GM23338 (cell line): ENCODE results near the gene SNX8. TPM values are rescaled to one million over a fixed set of nuclear protein-coding genes. Genes with fewer than 3 reads are reported as not detected.

Experiments
- ATAC-seq: fragments of 200-7000 bp; cut with Tn5 transposase; 3 replicates; pipeline ENCODE4 v1.9.1; 2020
- DNase-seq: peaks from one replicate; pipeline ENCODE4 v3.0.0-alpha.2; 2015; ENCODE audit warnings: low spot score
- H2AFZ ChIP-seq: fragments of 200-600 bp; sonication (generic); 2 replicates; pipeline ENCODE4 v1.8.0; 2016; ENCODE audit warnings: antibody characterized with exemption, mild to moderate bottlenecking, moderate library complexity
- H3F3A ChIP-seq: fragments of 200-600 bp; sonication (generic); replicated peaks from 2 replicates; pipeline ENCODE4 v1.8.0; 2017; ENCODE audit warnings: antibody characterized with exemption, mixed run types, low read depth
- H3K27ac ChIP-seq: fragments of 200-600 bp; sonication (generic); 2 replicates; pipeline ENCODE4 v1.6.1; 2016; ENCODE audit warnings: low read depth
- H3K27me3 ChIP-seq: fragments of 200-600 bp; sonication (generic); 2 replicates; pipeline ENCODE4 v1.8.0; 2016; ENCODE audit warnings: mild to moderate bottlenecking, mixed run types, moderate library complexity; ENCODE audit not compliant: insufficient read depth
- H3K36me3 ChIP-seq: fragments of 200-600 bp; sonication (generic); 2 replicates; pipeline ENCODE4 v1.8.0; 2016; ENCODE audit warnings: mild to moderate bottlenecking; ENCODE audit not compliant: insufficient read depth
- H3K4me1 ChIP-seq: fragments of 200-600 bp; sonication (generic); 2 replicates; pipeline ENCODE4 v1.8.0; 2016; ENCODE audit warnings: mild to moderate bottlenecking, moderate library complexity; ENCODE audit not compliant: insufficient read depth
- H3K4me2 ChIP-seq: fragments of 200-600 bp; sonication (generic); 2 replicates; pipeline ENCODE4 v1.7.1; 2017; ENCODE audit warnings: mixed run types
- H3K4me3 ChIP-seq: fragments of 200-600 bp; sonication (generic); 2 replicates; pipeline ENCODE4 v1.6.1; 2016; ENCODE audit warnings: mixed run types
- H3K79me2 ChIP-seq: fragments of 200-600 bp; sonication (generic); replicated peaks from 2 replicates; pipeline ENCODE4 v1.8.0; 2017; ENCODE audit warnings: mild to moderate bottlenecking; ENCODE audit not compliant: insufficient read depth
- H3K9me2 ChIP-seq: fragments of 200-600 bp; sonication (generic); 2 replicates; pipeline ENCODE4 v1.8.0; 2017; ENCODE audit not compliant: insufficient read depth
- H4K20me1 ChIP-seq: fragments of 200-600 bp; sonication (generic); replicated peaks from 2 replicates; pipeline ENCODE4 v1.8.0; 2017; ENCODE audit warnings: mild to moderate bottlenecking; ENCODE audit not compliant: insufficient read depth
- H3K27ac Mint-ChIP-seq: 2 replicates; pipeline ENCODE4 v1.8.0; 2020; ENCODE audit warnings: inconsistent platforms, mild to moderate bottlenecking, moderate library complexity, mixed read lengths
- H3K27me3 Mint-ChIP-seq: 3 replicates; pipeline ENCODE4 v1.8.0; 2022; ENCODE audit warnings: low read depth, mild to moderate bottlenecking, moderate library complexity, mixed read lengths, inconsistent platforms; ENCODE audit not compliant: insufficient read depth, poor library complexity
- H3K36me3 Mint-ChIP-seq: 3 replicates; pipeline ENCODE4 v1.8.0; 2021; ENCODE audit warnings: low read depth, mild to moderate bottlenecking, inconsistent platforms, moderate library complexity, mixed read lengths
- H3K4me1 Mint-ChIP-seq: 3 replicates; pipeline ENCODE4 v1.8.0; 2020; ENCODE audit warnings: mild to moderate bottlenecking, inconsistent platforms, mixed read lengths
- H3K4me3 Mint-ChIP-seq: 3 replicates; pipeline ENCODE4 v1.8.0; 2021; ENCODE audit warnings: moderate library complexity, mild to moderate bottlenecking, inconsistent platforms, mixed read lengths
- H3K9me3 Mint-ChIP-seq: 3 replicates; pipeline ENCODE4 v1.8.0; 2020; ENCODE audit warnings: moderate library complexity, mild to moderate bottlenecking, inconsistent platforms, mixed read lengths
- CREB1 ChIP-seq: fragments of 250-450 bp; sonication (Bioruptor Pico); IDR thresholded peaks from 2 replicates; pipeline ENCODE4 v1.5.0; 2020; ENCODE audit warnings: low read depth, mild to moderate bottlenecking, moderate library complexity
- EZH2 ChIP-seq: fragments of 200-600 bp; sonication (generic); IDR thresholded peaks from one replicate; pipeline ENCODE4 v1.8.0; 2017; ENCODE audit warnings: antibody characterized with exemption, mild to moderate bottlenecking, low read depth; ENCODE audit not compliant: unreplicated experiment
- EZH2phosphoT487 ChIP-seq: fragments of 200-600 bp; sonication (generic); IDR thresholded peaks from one replicate; pipeline ENCODE4 v1.8.1; 2018; ENCODE audit warnings: antibody characterized with exemption; ENCODE audit not compliant: unreplicated experiment
- JUNB ChIP-seq: IDR thresholded peaks from one replicate; pipeline ENCODE4 v1.6.1; 2016; ENCODE audit warnings: antibody characterized with exemption; ENCODE audit not compliant: unreplicated experiment
- NANOG ChIP-seq: IDR thresholded peaks from 2 replicates; pipeline ENCODE4 v1.6.1; 2016; ENCODE audit warnings: antibody characterized with exemption, borderline replicate concordance
- STAT1 ChIP-seq: IDR thresholded peaks from one replicate; pipeline ENCODE4 v1.6.1; 2016; ENCODE audit warnings: antibody characterized with exemption; ENCODE audit not compliant: unreplicated experiment
- ZNF114 ChIP-seq: fragments of 250-450 bp; sonication (Bioruptor Pico); IDR thresholded peaks from 2 replicates; pipeline ENCODE4 v1.5.0; 2020; ENCODE audit warnings: mild to moderate bottlenecking, moderate library complexity
- ZNF331 ChIP-seq: fragments of 250-450 bp; sonication (Bioruptor Pico); IDR thresholded peaks from 2 replicates; pipeline ENCODE4 v1.5.0; 2020; ENCODE audit warnings: low read depth, mild to moderate bottlenecking, moderate library complexity
- polyA plus RNA-seq: library from polyadenylated mRNA; unstranded; fragments of >200 nt; fragmentation: Nextera tagmentation; extraction: Ambion mirVana; gene quantifications from 2 replicates; pipeline ENCODE4 v1.2.1, GENCODE V29; 2016
- total RNA-seq: library from RNA; depleted of rRNA; stranded (reverse); fragments of >200 nt; shearing (Covaris generic); gene quantifications from 2 replicates; pipeline ENCODE4 v1.2.3, GENCODE V29; 2014
- TF ChIP-seq, protein P1 (sequence below): fragments of 250-450 bp; sonication (Bioruptor Pico); IDR thresholded peaks from 2 replicates; pipeline ENCODE4 v1.5.0; 2020; ENCODE audit warnings: mild to moderate bottlenecking, moderate library complexity
- TF ChIP-seq, protein P2 (sequence below): IDR thresholded peaks from 2 replicates; pipeline ENCODE4 v1.6.1; 2016; ENCODE audit warnings: antibody characterized with exemption
- TF ChIP-seq, protein P3 (sequence below), 2 experiments: fragments of 200-600 bp in 1 of 2; sonication (generic) in 1 of 2; conservative IDR thresholded peaks; 2 replicates each; pipeline versions ENCODE4 v1.5.1 to v1.6.1; 2016 to 2017; ENCODE audit warnings: antibody characterized with exemption in 2 of 2, low read depth in 2 of 2, mild to moderate bottlenecking in 2 of 2, moderate library complexity in 1 of 2

The SNX8 gene
- total and polyA plus RNA-seq, 2 experiments from 2014 or later: 44.3 to 50.9 TPM

DNA sequence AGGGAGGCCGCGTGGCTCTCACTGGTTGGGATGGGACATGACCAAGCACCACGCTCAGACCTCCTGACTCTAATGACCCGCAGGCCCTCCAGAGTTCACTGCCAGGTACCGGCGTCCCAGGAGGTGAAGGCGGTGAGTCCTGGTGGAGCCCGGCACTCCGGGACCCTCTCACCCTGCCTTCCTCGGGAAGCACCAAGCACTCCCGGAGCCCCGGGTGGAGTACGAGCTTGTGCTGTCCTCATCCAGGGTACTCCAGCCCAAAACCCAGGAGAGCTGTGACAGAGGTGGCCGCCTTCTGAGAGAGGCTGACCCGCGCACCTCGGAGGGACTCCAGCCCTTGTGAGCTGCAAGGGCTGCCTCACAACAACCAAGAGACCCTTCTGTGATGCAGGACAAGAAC is 90.9 kb downstream of the SNX8 start:
- H3K27me3 Mint-ChIP-seq: peaks cover 7% of the 10 kb centered on the region
- no peak overlapping the region for H3K27ac Mint-ChIP-seq
- Histone ChIP-seq H3F3A (no peaks in the 10 kb centered on the region), H3K79me2 (peaks cover 55% of the 10 kb centered on the region), H3K9me2 (no peaks in the 10 kb centered on the region), H3K27ac (no peak overlapping the region), H3K4me1 (no peaks in the 10 kb centered on the region), H3K4me2 (no peak overlapping the region), H3K27me3 (no peaks in the 10 kb centered on the region), H3K4me3 (no peak overlapping the region), H3K36me3 (peaks cover 8% of the 10 kb centered on the region; the same call in 1 of the 2 replicates), H4K20me1 (peaks cover 6% of the 10 kb centered on the region), H2AFZ (no peak overlapping the region)
- no peak for DNase-seq
- ATAC-seq: no peak
- H3K36me3 Mint-ChIP-seq: peaks cover 68% of the 10 kb centered on the region
- no peaks in the 10 kb centered on the region for H3K9me3 Mint-ChIP-seq
- no peaks in the 10 kb centered on the region for H3K4me1 Mint-ChIP-seq
- TF ChIP-seq STAT1 (no peak), JUNB (no peak), ZNF114 (CRISPR knock-in tag) (no peak), EZH2phosphoT487 (no peak), EZH2 (no peak), CREB1 (CRISPR knock-in tag) (no peak), NANOG (no peak), ZNF331 (no peak)
- TF ChIP-seq, protein P1, sequence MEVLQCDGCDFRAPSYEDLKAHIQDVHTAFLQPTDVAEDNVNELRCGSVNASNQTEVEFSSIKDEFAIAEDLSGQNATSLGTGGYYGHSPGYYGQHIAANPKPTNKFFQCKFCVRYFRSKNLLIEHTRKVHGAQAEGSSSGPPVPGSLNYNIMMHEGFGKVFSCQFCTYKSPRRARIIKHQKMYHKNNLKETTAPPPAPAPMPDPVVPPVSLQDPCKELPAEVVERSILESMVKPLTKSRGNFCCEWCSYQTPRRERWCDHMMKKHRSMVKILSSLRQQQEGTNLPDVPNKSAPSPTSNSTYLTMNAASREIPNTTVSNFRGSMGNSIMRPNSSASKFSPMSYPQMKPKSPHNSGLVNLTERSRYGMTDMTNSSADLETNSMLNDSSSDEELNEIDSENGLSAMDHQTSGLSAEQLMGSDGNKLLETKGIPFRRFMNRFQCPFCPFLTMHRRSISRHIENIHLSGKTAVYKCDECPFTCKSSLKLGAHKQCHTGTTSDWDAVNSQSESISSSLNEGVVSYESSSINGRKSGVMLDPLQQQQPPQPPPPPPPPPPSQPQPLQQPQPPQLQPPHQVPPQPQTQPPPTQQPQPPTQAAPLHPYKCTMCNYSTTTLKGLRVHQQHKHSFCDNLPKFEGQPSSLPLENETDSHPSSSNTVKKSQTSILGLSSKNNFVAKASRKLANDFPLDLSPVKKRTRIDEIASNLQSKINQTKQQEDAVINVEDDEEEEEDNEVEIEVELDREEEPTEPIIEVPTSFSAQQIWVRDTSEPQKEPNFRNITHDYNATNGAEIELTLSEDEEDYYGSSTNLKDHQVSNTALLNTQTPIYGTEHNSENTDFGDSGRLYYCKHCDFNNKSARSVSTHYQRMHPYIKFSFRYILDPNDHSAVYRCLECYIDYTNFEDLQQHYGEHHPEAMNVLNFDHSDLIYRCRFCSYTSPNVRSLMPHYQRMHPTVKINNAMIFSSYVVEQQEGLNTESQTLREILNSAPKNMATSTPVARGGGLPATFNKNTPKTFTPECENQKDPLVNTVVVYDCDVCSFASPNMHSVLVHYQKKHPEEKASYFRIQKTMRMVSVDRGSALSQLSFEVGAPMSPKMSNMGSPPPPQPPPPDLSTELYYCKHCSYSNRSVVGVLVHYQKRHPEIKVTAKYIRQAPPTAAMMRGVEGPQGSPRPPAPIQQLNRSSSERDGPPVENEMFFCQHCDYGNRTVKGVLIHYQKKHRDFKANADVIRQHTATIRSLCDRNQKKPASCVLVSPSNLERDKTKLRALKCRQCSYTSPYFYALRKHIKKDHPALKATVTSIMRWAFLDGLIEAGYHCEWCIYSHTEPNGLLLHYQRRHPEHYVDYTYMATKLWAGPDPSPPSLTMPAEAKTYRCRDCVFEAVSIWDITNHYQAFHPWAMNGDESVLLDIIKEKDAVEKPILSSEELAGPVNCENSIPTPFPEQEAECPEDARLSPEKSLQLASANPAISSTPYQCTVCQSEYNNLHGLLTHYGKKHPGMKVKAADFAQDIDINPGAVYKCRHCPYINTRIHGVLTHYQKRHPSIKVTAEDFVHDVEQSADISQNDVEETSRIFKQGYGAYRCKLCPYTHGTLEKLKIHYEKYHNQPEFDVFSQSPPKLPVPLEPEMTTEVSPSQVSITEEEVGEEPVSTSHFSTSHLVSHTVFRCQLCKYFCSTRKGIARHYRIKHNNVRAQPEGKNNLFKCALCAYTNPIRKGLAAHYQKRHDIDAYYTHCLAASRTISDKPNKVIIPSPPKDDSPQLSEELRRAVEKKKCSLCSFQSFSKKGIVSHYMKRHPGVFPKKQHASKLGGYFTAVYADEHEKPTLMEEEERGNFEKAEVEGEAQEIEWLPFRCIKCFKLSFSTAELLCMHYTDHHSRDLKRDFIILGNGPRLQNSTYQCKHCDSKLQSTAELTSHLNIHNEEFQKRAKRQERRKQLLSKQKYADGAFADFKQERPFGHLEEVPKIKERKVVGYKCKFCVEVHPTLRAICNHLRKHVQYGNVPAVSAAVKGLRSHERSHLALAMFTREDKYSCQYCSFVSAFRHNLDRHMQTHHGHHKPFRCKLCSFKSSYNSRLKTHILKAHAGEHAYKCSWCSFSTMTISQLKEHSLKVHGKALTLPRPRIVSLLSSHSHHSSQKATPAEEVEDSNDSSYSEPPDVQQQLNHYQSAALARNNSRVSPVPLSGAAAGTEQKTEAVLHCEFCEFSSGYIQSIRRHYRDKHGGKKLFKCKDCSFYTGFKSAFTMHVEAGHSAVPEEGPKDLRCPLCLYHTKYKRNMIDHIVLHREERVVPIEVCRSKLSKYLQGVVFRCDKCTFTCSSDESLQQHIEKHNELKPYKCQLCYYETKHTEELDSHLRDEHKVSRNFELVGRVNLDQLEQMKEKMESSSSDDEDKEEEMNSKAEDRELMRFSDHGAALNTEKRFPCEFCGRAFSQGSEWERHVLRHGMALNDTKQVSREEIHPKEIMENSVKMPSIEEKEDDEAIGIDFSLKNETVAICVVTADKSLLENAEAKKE (CRISPR knock-in tag): no peak
- TF ChIP-seq, protein P2, sequence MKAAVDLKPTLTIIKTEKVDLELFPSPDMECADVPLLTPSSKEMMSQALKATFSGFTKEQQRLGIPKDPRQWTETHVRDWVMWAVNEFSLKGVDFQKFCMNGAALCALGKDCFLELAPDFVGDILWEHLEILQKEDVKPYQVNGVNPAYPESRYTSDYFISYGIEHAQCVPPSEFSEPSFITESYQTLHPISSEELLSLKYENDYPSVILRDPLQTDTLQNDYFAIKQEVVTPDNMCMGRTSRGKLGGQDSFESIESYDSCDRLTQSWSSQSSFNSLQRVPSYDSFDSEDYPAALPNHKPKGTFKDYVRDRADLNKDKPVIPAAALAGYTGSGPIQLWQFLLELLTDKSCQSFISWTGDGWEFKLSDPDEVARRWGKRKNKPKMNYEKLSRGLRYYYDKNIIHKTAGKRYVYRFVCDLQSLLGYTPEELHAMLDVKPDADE: no peak
- TF ChIP-seq, protein P3, sequence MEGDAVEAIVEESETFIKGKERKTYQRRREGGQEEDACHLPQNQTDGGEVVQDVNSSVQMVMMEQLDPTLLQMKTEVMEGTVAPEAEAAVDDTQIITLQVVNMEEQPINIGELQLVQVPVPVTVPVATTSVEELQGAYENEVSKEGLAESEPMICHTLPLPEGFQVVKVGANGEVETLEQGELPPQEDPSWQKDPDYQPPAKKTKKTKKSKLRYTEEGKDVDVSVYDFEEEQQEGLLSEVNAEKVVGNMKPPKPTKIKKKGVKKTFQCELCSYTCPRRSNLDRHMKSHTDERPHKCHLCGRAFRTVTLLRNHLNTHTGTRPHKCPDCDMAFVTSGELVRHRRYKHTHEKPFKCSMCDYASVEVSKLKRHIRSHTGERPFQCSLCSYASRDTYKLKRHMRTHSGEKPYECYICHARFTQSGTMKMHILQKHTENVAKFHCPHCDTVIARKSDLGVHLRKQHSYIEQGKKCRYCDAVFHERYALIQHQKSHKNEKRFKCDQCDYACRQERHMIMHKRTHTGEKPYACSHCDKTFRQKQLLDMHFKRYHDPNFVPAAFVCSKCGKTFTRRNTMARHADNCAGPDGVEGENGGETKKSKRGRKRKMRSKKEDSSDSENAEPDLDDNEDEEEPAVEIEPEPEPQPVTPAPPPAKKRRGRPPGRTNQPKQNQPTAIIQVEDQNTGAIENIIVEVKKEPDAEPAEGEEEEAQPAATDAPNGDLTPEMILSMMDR (conservative IDR thresholded peaks at IDR 0.05; ENCODE audit: low read depth in 2 of 2): no peak
- no peak overlapping the region for H3K4me3 Mint-ChIP-seq
